HepG2 (cell line): ENCODE measurements around the gene CCDC57. TPM values are rescaled to one million over a fixed set of nuclear protein-coding genes. Genes with fewer than 3 reads are reported as not detected.

Source experiments
- CENPBD1 ChIP-seq: sonication (generic); formaldehyde crosslinking; IDR thresholded peaks from 2 replicates; pipeline ENCODE4 v1.8.0; 2022; ENCODE audit warnings: missing genetic modification reagents, low read depth, mild to moderate bottlenecking, borderline replicate concordance
- CSRNP2 ChIP-seq: sonication (generic); formaldehyde crosslinking; conservative IDR thresholded peaks from 2 replicates; pipeline ENCODE4 v1.8.0; 2022; ENCODE audit warnings: low read depth, missing genetic modification reagents
- ESRRA ChIP-seq: sonication (generic); formaldehyde crosslinking; IDR thresholded peaks from 2 replicates; pipeline ENCODE4 v1.5.1; 2020; ENCODE audit warnings: mild to moderate bottlenecking, low read depth, missing genetic modification reagents
- ETS1 ChIP-seq: sonication (generic); formaldehyde crosslinking; IDR thresholded peaks from 2 replicates; pipeline ENCODE4 v1.4.0; 2020; ENCODE audit warnings: missing genetic modification reagents
- FOXO1 ChIP-seq: sonication (generic); formaldehyde crosslinking; IDR thresholded peaks from 2 replicates; pipeline ENCODE4 v1.4.0; 2020; ENCODE audit warnings: missing genetic modification reagents
- GTF2F1 ChIP-seq: fragments of 150-350 bp; IDR thresholded peaks from 2 replicates; pipeline ENCODE4 v1.6.1; 2014; ENCODE audit warnings: low read length
- HOXA3 ChIP-seq: sonication (generic); formaldehyde crosslinking; IDR thresholded peaks from 2 replicates; pipeline ENCODE4 v1.5.0; 2020; ENCODE audit warnings: missing genetic modification reagents
- MED13 ChIP-seq: sonication (generic); formaldehyde crosslinking; IDR thresholded peaks from 2 replicates; pipeline ENCODE4 v1.5.0; 2020; ENCODE audit warnings: missing genetic modification reagents
- NR1H2 ChIP-seq: sonication (generic); formaldehyde crosslinking; IDR thresholded peaks from 2 replicates; pipeline ENCODE4 v1.8.1; 2022; ENCODE audit warnings: low read depth, missing genetic modification reagents, borderline replicate concordance
- PCBP2 ChIP-seq: fragments of 200-400 bp; formaldehyde crosslinking; optimal IDR thresholded peaks from 2 replicates; pipeline ENCODE3; 2018; ENCODE audit warnings: low read length, low read depth; ENCODE audit not compliant: poor library complexity, severe bottlenecking
- SAFB2 ChIP-seq: sonication (generic); formaldehyde crosslinking; IDR thresholded peaks from 2 replicates; pipeline ENCODE4 v1.5.1; 2020; ENCODE audit warnings: missing genetic modification reagents, low read depth, mild to moderate bottlenecking, borderline replicate concordance
- SAP130 ChIP-seq: IDR thresholded peaks from 2 replicates; pipeline ENCODE4 v1.6.1; 2016; ENCODE audit warnings: low read depth
- SIN3B ChIP-seq: fragments of 150-350 bp; IDR thresholded peaks from 2 replicates; pipeline ENCODE4 v1.6.1; 2014; ENCODE audit warnings: low read length
- SIX1 ChIP-seq: sonication (generic); formaldehyde crosslinking; IDR thresholded peaks from 2 replicates; pipeline ENCODE4 v1.4.0; 2020; ENCODE audit warnings: missing genetic modification reagents, borderline replicate concordance
- SNRNP70 ChIP-seq: fragments of 200-400 bp; formaldehyde crosslinking; IDR thresholded peaks from 2 replicates; pipeline ENCODE4 v1.6.1; 2017; ENCODE audit warnings: mild to moderate bottlenecking, low read depth, low read length, moderate library complexity
- SPEN ChIP-seq: sonication (generic); formaldehyde crosslinking; IDR thresholded peaks from 2 replicates; pipeline ENCODE4 v1.5.1; 2020; ENCODE audit warnings: low read depth, mild to moderate bottlenecking, missing genetic modification reagents
- SRSF4 ChIP-seq: fragments of 200-400 bp; formaldehyde crosslinking; IDR thresholded peaks from one replicate; pipeline ENCODE4 v1.6.1; 2018; ENCODE audit warnings: mild to moderate bottlenecking, low read depth, low read length, moderate library complexity; ENCODE audit not compliant: poor library complexity, severe bottlenecking
- TFE3 ChIP-seq: IDR thresholded peaks from 2 replicates; pipeline ENCODE4 v1.6.1; 2016
- TGIF2 ChIP-seq: IDR thresholded peaks from 2 replicates; pipeline ENCODE4 v1.6.1; 2016; ENCODE audit warnings: control low read depth, missing compliant biosample characterization
- ZFP82 ChIP-seq: sonication (generic); formaldehyde crosslinking; IDR thresholded peaks from 2 replicates; pipeline ENCODE4 v1.5.1; 2020; ENCODE audit warnings: mild to moderate bottlenecking, missing genetic modification reagents, borderline replicate concordance
- ZMYM3 ChIP-seq: sonication (generic); formaldehyde crosslinking; IDR thresholded peaks from 2 replicates; pipeline ENCODE4 v1.5.1; 2020; ENCODE audit warnings: mild to moderate bottlenecking, missing genetic modification reagents
- ZNF101 ChIP-seq: sonication (generic); formaldehyde crosslinking; IDR thresholded peaks from 2 replicates; pipeline ENCODE4 v1.4.0; 2020; ENCODE audit warnings: mild to moderate bottlenecking, low read depth, missing genetic modification reagents, borderline replicate concordance
- ZNF282 ChIP-seq: fragments of 450-650 bp; IDR thresholded peaks from 2 replicates; pipeline ENCODE4 v1.6.1; 2018; ENCODE audit not compliant: partially characterized antibody
- ZNF3 ChIP-seq: IDR thresholded peaks from 2 replicates; pipeline ENCODE4 v1.7.0; 2017; ENCODE audit warnings: inconsistent platforms
- ZNF629 ChIP-seq: sonication (generic); formaldehyde crosslinking; conservative IDR thresholded peaks from 2 replicates; pipeline ENCODE4 v1.5.0; 2020; ENCODE audit warnings: missing genetic modification reagents
- ZNF720 ChIP-seq: sonication (generic); formaldehyde crosslinking; IDR thresholded peaks from 2 replicates; pipeline ENCODE4 v1.4.0; 2020; ENCODE audit warnings: missing genetic modification reagents
- polyA plus RNA-seq, 8 experiments: library from polyadenylated mRNA; depleted of rRNA in 3 of 8; stranded (reverse) in 7 of 8; unstranded in 1 of 8; fragments of >200 nt; fragmentation: Illumina TruSeq in 4 of 8; extraction: Trizol in 4 of 8; gene quantifications; 2 replicates each; pipeline versions ENCODE4 v1.2.1 to v1.2.3, GENCODE V29; 2011 to 2016; ENCODE audit warnings: low read depth in 4 of 8, missing spikeins in 1 of 8, mixed read lengths in 1 of 8; ENCODE audit not compliant: insufficient read depth in 1 of 8
- total RNA-seq, 5 experiments: library from RNA; depleted of rRNA; stranded (reverse); fragments of >200 nt; fragmentation: Illumina TruSeq; extraction: Trizol; gene quantifications; 2 replicates each; pipeline ENCODE4 v1.2.3, GENCODE V29; 2016; ENCODE audit warnings: low read depth in 1 of 5

The CCDC57 gene
- total and polyA plus RNA-seq, 2 of the 13 experiments (the other 11 are each of a cell fraction or from before 2014, with no cell fraction given): 59.3 to 59.9 TPM

GRCh38 chr17:82101767-82102679, 110.6 kb downstream of the CCDC57 start (continued):
- TF ChIP-seq ZNF282 (no peak), HOXA3 (peak; percentile 72), SPEN (CRISPR knock-in tag) (peak; percentile 61; the same call in 1 of the 2 replicates), ZFP82 (CRISPR knock-in tag) (peak; percentile 15; the same call in 1 of the 2 replicates), ZNF629 (CRISPR knock-in tag) (no peak), SRSF4 (no peak), MED13 (CRISPR knock-in tag) (no peak; the same call in 1 of the 2 replicates), GTF2F1 (no peak), ETS1 (CRISPR knock-in tag) (no peak), TGIF2 (CRISPR knock-in tag) (peak; percentile 94), ZMYM3 (CRISPR knock-in tag) (no peak), ESRRA (CRISPR knock-in tag) (0 out of 2 replicates have a peak, but pooled peaks have one; percentile 62), NR1H2 (no peak; the same call in 1 of the 2 replicates), SIN3B (no peak), SAFB2 (CRISPR knock-in tag) (no peak; the same call in 1 of the 2 replicates), ZNF101 (no peak), SNRNP70 (no peak), ZNF720 (CRISPR knock-in tag) (no peak), TFE3 (peak; percentile 68), SIX1 (CRISPR knock-in tag) (no peak; the same call in 1 of the 2 replicates), SAP130 (CRISPR knock-in tag) (peak; percentile 94), ZNF3 (CRISPR knock-in tag) (0 out of 2 replicates have a peak, but pooled peaks have one; percentile 12), CSRNP2 (CRISPR knock-in tag) (no peak), FOXO1 (CRISPR knock-in tag) (peak; percentile 63; the same call in 1 of the 2 replicates), PCBP2 (peak; percentile 27), CENPBD1 (CRISPR knock-in tag) (no peak)
